Esophagus (tissue), 2 donors: Measurements from ENCODE around the gene ANLN. TPM values are rescaled to one million over a fixed set of nuclear protein-coding genes. Genes with fewer than 3 reads are reported as not detected.
"Not testable (repeated sequence)": the region's sequence is repeated elsewhere in the genome, so short reads cannot be mapped to it uniquely, and the experiment has no call there.

Experiments
- H3K27ac ChIP-seq, 2 donors: one replicate each; pipeline ENCODE4 v1.5.1; 2013; ENCODE audit warnings: low read depth in 2 of 2, mild to moderate bottlenecking in 2 of 2, inconsistent platforms in 1 of 2, low read length in 1 of 2, moderate library complexity in 1 of 2
- H3K27me3 ChIP-seq, 2 donors: one replicate each; pipeline ENCODE4 v1.6.1; 2013; ENCODE audit warnings: low read length in 2 of 2, control low read depth in 1 of 2, mild to moderate bottlenecking in 1 of 2; ENCODE audit not compliant: insufficient read depth in 2 of 2, control insufficient read depth in 1 of 2
- H3K36me3 ChIP-seq, 2 donors: one replicate each; pipeline ENCODE4 v1.6.1; 2013; ENCODE audit warnings: low read length in 1 of 2; ENCODE audit not compliant: control insufficient read depth in 2 of 2, insufficient read depth in 2 of 2
- H3K4me1 ChIP-seq, 2 donors: one replicate each; pipeline ENCODE4 v1.6.1; 2013; ENCODE audit warnings: low read length in 1 of 2; ENCODE audit not compliant: control insufficient read depth in 2 of 2, insufficient read depth in 2 of 2
- H3K4me3 ChIP-seq, 2 donors: one replicate each; pipeline ENCODE4 v1.5.1; 2013; ENCODE audit warnings: low read length in 2 of 2, mild to moderate bottlenecking in 2 of 2, low read depth in 1 of 2, moderate library complexity in 1 of 2
- H3K9me3 ChIP-seq, 2 donors: one replicate each; pipeline ENCODE4 v1.6.1; 2013; ENCODE audit warnings: mild to moderate bottlenecking in 2 of 2, low read depth in 1 of 2, low read length in 1 of 2, moderate library complexity in 1 of 2; ENCODE audit not compliant: control insufficient read depth in 2 of 2, insufficient read depth in 1 of 2
- WGBS, 2 donors: extraction: QIAGEN DNeasy Blood & Tissue Kit; methylation state at CpG; one replicate each; pipeline ENCODE4 v1.1.7; 2013; 5-methylcytosine and 5-hydroxymethylcytosine counted together
- polyA plus RNA-seq, 2 donors: library from polyadenylated mRNA; stranded (reverse); fragments of 200-250 nt; gene quantifications; one replicate each; pipeline ENCODE4 v1.2.3, GENCODE V29; 2013
- donor health status: healthy with polysubstance abuse.
- donor health status: Bipolar disorder and iron deficiency.

The ANLN gene
- polyA plus RNA-seq, 2 donors, result 11.2 to 16.0 TPM

GRCh38 chr7:36468370-36469101, 78.9 kb downstream of the ANLN start:
- H3K4me1 ChIP-seq, result peaks cover 0 to under 1% of the 10 kb centered on the region in 2 donors
- H3K4me3 ChIP-seq, result no peak overlapping the region
- no peak overlapping the region for H3K27ac ChIP-seq
- no peaks in the 10 kb centered on the region for H3K27me3 ChIP-seq
- 58 to 62% methylated on average over 2 of the region's 2 CpGs for WGBS, 2 donors
- H3K9me3 ChIP-seq, result no peaks in the 10 kb centered on the region
- H3K36me3 ChIP-seq, result no peaks in the 10 kb centered on the region

DNA sequence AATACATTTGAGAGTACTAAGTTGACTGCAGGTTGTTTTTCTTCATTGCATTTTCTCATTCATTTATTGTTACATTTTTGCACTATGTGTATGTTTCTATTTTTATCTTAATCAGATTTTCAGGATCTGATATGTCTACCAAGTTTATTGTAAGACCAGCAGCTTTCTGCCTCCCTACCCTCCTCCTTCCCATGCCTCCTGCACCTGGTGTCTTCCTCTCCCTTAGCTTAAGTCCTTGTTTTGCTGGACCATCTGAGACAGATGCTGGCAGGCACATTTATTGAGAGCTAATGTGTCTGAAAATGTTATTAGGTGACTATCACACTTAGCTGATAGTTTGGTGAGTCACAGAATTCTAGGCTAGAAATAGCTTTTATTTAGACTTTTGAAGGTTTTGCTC, 79.6 kb downstream of the ANLN start:
- Histone ChIP-seq H3K4me3 (no peak overlapping the region), H3K27me3 (no peaks in the 10 kb centered on the region), H3K27ac (no peak overlapping the region), H3K36me3 (no peaks in the 10 kb centered on the region), H3K9me3 (no peaks in the 10 kb centered on the region), H3K4me1 (peaks cover 0 to 6% of the 10 kb centered on the region in 2 donors)

DNA sequence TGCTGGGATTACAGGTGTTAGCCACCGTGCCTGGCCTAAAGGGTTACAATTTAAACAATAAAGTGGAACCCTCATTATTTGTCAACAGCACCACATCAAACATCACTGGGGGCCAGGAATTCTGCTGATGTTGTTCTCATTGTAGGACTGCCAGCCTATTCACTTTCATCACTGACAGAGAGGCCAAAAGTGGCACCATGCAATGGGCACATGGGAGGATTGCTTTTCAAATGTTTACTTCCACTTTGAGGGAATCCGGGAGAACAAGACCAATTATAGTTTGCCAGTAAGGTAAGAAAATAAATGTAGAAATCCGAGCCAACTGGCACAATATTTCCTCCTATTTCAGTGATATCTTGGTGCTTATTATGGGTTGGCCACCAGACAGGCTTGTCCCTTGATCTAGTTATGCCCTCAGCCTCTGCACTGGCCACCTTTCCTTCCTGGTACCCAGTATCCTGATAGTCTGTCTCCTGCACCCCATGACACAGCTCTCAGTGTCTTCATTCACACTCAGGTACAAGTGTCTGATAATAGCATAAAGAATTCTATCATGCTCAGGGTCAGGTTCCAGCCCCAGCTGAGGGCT, 82.6 kb downstream of the ANLN start:
- Histone ChIP-seq H3K36me3 (no peaks in the 10 kb centered on the region), H3K27ac (no peak overlapping the region), H3K4me3 (no peak overlapping the region), H3K27me3 (no peaks in the 10 kb centered on the region), H3K4me1 (peaks cover 0 to 6% of the 10 kb centered on the region in 2 donors), H3K9me3 (no peaks in the 10 kb centered on the region)
- WGBS, 2 donors, result 74 to 76% methylated on average over 3 of the region's 3 CpGs

DNA sequence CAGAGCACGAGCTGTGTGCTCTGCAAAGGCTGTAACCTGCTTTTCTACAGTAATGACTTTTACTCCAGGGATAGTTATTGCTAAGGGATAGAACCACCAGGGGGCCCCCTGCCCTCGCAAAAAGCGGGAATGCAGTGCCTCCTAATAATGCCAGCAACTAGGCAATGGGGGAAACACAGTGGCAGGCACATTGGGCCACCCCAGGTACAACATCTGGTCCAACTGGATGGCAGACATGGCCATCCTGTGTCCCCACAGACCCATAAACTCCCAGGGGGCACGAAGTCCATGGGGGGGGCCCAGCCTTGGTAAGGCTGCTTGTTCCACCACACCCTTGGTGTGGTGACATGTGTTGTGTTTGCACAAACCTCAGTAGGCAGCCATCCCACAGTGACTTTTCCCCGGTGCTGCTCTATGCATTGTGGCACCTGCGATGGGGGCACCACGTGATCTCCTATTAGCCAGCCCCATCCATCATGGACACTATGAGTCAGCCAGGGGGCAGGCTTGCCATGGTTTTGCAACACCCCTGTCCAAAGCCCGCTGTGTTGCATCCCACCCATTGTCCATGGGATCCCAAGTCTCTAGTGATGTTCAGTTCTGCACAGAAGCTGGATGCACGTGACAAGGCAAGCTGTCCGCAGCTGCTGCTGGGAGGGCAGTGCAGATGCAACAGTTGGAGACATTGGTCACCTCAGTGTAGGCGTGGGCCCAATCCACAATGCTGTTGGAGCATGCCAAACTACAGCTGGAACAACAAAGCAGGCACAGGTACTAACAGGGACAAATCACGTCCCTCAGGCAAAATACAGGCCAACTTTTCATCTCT, 84.0 kb downstream of the ANLN start:
- no peak overlapping the region for H3K27ac ChIP-seq
- H3K4me1 ChIP-seq, result peaks cover 0 to 6% of the 10 kb centered on the region in 2 donors
- no peaks in the 10 kb centered on the region for H3K27me3 ChIP-seq
- no peaks in the 10 kb centered on the region for H3K36me3 ChIP-seq
- WGBS, 2 donors, result 54 to 65% methylated on average over 12 of the region's 12 CpGs
- H3K4me3 ChIP-seq, result no peak overlapping the region
- no peaks in the 10 kb centered on the region for H3K9me3 ChIP-seq

DNA sequence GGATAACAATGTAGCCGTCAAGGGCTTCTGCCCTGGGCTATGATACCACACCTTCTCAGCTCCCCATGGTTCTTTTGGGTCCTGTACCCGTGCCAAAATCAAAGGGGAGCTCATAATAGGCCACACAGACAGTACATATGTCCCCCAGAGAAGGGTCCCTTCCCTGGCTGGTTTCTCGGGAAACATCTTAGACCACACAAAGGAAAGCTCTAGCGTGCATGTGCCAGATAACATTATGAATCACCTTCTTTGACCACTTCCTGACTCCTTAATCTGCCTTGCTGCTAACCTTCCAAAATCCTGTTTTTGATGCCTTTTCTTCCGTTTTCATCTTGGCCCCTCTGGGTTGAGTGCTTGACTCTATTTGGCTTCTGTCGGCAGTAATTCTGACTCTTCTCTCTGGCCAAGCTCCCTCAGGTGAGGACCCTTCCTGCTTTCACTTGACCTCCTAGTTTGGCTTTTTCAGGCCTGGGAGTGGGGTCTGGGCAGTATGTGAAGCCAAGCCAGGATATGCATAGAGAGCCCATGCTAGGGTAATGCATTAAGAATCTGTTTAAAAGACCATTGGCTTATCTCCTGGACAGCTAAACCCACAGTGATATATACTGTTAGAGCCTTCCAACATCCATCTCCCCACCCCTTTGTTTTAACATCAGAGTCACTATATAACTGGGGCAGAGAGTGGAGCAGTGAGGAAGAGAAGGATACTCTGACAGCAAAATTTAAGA, 84.8 kb downstream of the ANLN start:
- Histone ChIP-seq H3K27me3 (no peaks in the 10 kb centered on the region), H3K27ac (no peak overlapping the region), H3K36me3 (no peaks in the 10 kb centered on the region), H3K4me1 (peaks cover 0 to 6% of the 10 kb centered on the region in 2 donors), H3K9me3 (no peaks in the 10 kb centered on the region), H3K4me3 (no peak overlapping the region)
- WGBS, 2 donors, result 29 to 46% methylated on average over 6 of the region's 6 CpGs

DNA sequence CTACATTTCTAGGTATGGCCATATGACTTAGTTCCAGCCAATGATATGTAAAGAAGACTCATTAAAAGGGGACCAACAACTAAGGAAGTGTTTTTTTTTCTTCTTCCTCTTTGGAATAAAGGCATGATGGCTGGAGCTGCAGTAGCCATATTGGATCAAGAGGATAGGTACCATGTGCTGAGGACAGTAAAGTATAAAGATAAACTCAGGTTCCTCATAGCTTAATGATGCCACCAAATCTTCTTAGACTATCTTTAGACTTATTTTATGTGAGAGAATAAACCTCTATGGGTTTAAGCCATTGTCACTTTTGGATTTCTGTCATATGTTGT, 85.3 kb downstream of the ANLN start:
- Histone ChIP-seq H3K36me3 (no peaks in the 10 kb centered on the region), H3K27ac (no peak overlapping the region), H3K4me1 (peaks cover 0 to 6% of the 10 kb centered on the region in 2 donors), H3K9me3 (no peaks in the 10 kb centered on the region), H3K4me3 (no peak overlapping the region), H3K27me3 (no peaks in the 10 kb centered on the region)

DNA sequence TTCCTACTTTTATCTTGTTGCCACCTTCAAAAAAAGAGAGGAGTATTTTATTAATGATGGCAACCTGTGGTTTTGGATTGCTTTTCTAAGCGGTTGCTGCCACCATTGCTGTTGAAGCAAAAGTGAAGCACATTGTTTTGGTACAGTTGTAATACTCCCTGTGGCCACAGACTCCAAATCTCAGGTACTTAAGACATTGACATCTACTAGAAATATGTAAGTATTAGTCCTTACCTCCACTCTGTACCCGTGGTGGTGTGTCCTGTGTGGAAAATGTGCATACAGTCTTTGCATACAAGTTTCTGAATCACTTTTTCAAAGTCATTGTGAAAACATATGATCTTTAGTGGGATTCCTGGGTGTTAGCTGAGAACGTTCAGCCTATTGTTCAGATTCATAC, 85.7 kb downstream of the ANLN start:
- Histone ChIP-seq H3K4me3 (no peak overlapping the region), H3K4me1 (peaks cover 0 to 6% of the 10 kb centered on the region in 2 donors), H3K27ac (no peak overlapping the region), H3K9me3 (no peaks in the 10 kb centered on the region), H3K36me3 (no peaks in the 10 kb centered on the region), H3K27me3 (no peaks in the 10 kb centered on the region)
- 88 to 89% methylated on average over 3 of the region's 3 CpGs for WGBS, 2 donors

- no peaks in the 10 kb centered on the region for H3K36me3 ChIP-seq
- no peaks in the 10 kb centered on the region for H3K27me3 ChIP-seq
- no peak overlapping the region for H3K27ac ChIP-seq
- H3K9me3 ChIP-seq, result no peaks in the 10 kb centered on the region
- peaks cover 0 to 3% of the 10 kb centered on the region in 2 donors for H3K4me1 ChIP-seq
- H3K4me3 ChIP-seq, result no peak overlapping the region
- 87 to 91% methylated on average over 2 of the region's 2 CpGs for WGBS, 2 donors
Observed at GRCh38 chr7:36478745-36479144, 89.1 kb downstream of the ANLN start.

- H3K4me1 ChIP-seq, H3K27me3 ChIP-seq, H3K27ac ChIP-seq, H3K9me3 ChIP-seq, H3K4me3 ChIP-seq, H3K36me3 ChIP-seq: not testable (repeated sequence)
- 68 to 81% methylated on average over 4 of the region's 4 CpGs for WGBS, 2 donors
Observed at GRCh38 chr7:36483853-36484252, 94.2 kb downstream of the ANLN start.
